HG03039 (cell line): Measurements from ENCODE around the gene RALB.
"Not testable (repeated sequence)": the region's sequence is repeated elsewhere in the genome, so short reads cannot be mapped to it uniquely, and the experiment has no call there.

Source experiments
- ATAC-seq: cut with Tn5 transposase; IDR thresholded peaks from one replicate; pipeline ENCODE4 v1.9.1; 2021; ENCODE audit warnings: mild to moderate bottlenecking, moderate library complexity; ENCODE audit not compliant: unreplicated experiment

The RALB gene

DNA sequence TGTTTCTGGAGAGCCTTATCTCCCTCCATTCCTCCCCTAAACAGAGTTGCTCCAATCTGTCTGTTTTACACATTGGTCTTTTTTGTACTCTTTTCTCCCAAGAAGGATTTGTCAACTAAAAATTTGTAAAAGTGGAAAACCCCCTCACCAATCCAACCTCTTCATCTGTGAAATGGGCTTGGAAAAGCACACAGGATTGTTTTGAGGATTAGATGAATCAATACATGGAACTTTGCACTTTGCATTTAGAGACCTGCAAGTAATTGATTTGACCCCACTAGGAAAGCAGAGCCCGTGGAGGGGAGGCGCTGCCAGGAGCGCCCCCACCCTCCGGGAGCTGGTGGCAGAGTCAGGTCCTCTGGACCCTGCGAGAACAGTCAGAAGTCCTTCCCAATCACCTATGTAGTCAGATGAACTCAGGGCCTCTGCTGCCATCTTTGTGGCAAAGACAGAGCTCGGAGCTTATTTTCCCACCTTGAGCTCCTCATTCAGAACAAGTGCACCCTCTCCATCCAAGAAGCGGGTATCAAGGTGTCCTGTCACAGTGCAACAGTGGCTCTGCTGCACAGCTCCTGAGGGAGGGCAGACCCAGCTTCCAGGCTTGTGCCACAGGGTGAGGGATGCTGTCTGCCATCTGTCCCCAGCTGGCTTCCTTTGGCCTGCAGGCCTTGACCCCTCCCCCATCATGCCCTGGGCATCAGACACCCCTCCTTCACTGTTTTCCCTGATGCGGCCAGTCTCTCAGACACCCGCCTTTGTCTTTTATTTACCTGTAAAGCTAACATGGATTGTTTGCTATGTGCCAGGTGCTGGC is 27.7 kb upstream of the RALB start:
- no peak for ATAC-seq

DNA sequence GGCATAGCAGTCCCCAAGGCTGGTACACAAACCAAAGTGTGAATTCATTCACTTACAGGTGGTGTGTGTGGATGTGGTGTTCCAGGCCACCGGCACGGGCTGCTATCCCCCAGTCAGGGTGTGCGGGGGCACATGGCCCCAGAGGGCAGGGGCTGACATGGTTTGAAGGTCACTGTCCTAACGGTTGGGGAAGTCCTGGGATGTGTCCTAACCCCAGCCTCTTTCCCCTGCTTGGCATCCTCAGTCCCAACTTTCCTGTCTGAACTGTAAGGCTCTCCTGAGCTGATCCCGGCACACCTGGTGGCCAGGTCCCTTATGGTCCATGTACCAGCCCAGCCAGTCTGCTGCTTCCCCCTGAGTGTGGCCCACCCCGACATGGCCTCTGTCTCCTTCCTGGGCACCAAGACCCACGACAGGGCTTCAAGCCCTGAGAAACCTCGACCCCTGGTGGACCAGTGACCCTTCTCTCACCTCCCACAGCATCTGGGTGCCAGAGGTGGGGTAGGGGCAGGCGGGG is 27.0 kb upstream of the RALB start:
- no peak for ATAC-seq

DNA sequence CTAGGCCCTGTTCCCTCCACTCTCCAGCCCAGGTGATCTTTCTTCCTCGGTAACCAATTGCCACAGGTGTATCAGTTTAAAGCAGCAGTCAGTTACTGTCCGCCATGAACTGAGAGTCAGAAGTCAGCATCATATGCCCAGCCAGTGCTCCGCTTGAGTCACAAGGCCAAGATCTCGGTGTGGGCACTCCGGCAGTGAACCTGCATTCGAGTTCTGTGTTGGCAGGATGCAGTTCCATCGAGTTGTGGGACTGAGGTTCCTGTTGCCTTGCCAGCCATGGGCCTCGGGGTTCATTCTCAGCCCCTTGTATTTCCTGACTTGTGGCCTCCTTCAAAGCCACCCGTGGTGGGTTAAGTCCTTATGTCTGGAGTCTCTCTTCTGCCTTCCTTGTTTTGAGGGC is 26.3 kb upstream of the RALB start:
- ATAC-seq, result no peak

GRCh38 chr2:120227111-120227991 is 25.3 kb upstream of the RALB start:
- ATAC-seq, result no peak

- ATAC-seq, result no peak
These were observed 24.1 kb upstream of the RALB start for GRCh38 chr2:120228503-120228902.

GRCh38 chr2:120229341-120229740 is 23.3 kb upstream of the RALB start:
- ATAC-seq, result no peak

GRCh38 chr2:120230515-120231471 is 21.9 kb upstream of the RALB start:
- ATAC-seq, result no peak

DNA sequence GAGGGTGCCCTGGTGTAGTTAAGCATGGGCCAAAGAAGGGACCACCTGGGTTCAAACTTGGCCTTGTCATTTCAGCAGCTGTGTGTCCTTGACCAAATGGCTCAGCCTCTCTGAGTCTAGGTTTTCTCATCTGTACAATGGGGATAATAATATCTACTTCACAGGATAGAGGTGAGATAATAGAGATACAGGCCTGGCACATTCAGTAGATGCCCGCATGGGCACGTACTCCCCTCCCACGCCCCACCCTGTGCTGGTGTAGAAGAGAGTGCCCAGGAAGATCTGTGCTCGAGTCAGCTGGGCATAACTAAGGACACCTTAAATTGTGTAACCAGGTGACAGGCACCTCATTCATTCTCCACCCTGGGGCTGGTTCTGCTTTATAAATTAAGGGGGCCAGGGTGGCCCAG is 21.1 kb upstream of the RALB start:
- ATAC-seq, result peak; percentile 16

DNA sequence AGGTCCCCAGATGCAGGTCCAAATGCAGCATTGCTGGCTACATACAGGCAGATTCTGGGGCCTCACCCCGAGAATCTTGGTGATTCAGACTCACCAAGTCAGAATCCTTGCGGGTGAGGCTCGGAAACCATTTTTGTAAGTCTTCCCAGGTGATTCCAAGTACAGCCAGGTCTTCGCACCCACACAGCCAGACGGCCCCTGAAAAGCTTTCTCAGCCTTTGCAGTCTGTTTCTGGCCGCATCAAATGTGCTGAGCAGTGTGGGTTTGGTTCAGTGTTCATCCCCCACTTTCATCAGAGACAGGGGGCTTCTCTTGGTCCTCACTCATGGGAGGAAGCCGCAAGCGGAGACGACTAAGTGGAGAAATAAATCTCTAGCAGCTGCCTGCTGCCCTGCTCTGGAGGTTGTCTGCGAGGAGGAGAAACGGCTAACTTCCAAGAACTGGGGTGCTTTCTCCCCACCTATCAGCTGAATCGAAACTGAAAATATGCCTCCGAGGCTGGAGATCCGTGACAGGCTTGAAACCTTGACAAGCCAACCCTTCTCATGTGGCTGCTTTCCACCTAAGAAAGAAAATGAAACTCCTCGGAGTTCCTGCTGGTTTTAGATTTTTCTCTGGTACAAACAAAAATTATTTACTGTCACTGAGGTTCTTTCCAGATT is 20.5 kb upstream of the RALB start:
- peak; percentile 79 for ATAC-seq

GRCh38 chr2:120233292-120233691 is 19.4 kb upstream of the RALB start:
- no peak for ATAC-seq

GRCh38 chr2:120235158-120235557 is 17.5 kb upstream of the RALB start:
- not testable (repeated sequence) for ATAC-seq

DNA sequence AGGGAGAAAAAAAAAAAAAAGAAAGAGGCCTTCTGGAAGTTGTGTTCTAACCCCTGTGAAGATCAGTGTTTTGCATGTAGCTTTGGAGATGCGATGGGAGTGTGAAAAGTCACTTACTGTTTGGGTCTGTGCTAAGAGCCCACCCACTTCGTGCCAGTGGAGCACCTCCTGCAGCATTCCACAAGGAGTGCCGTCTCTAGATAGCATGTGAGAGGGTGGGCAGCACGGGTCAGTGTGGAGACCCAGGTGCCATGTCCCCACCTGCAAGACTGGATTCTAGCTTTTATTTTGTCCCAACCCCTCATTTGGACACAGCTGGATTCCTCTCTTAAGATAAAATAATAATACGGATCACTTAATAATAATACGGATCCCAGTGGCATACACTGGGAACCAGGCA is 17.0 kb upstream of the RALB start:
- ATAC-seq, result no peak

GRCh38 chr2:120236316-120236715 is 16.3 kb upstream of the RALB start:
- ATAC-seq, result no peak

DNA sequence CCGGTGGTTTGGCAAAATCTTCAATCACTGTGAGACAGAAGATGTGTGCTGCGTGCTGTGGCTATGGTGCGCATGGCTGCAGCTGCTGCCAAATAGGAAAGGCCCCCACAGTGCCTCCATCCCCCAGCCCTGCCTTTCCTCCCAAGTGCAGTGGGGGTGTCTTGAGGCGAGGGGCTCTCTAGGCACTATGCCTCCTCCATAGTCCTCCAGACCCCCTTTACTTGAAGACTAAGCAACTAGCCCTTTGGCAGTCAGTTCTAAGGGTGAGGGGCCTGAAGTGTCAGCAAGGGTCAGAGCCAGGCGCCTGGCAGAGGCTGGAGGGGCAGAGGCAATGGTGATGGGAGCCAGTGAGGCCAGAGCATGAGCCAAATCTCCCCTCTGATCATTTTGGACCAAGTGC is 15.9 kb upstream of the RALB start:
- ATAC-seq, result no peak

DNA sequence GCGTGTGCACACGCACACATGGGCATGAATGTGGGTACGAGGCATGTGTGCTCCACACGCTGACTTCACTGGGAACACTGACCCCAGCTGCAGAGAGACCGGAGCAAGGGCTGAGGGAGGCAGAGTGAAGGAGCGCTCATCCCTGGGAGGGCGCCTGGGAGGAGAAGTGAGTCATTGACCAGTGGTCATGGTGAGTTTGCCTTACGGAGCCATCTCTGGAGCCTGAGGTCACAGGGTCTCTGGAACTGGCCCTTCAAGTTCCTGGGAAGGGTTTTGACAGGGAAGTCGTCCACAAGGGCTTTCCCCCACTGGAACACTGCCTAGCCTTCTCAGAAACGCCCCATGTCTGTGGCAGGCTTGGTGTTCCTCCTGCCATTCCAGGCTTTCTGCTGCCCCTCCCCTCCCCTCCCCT is 15.2 kb upstream of the RALB start:
- ATAC-seq, result no peak

DNA sequence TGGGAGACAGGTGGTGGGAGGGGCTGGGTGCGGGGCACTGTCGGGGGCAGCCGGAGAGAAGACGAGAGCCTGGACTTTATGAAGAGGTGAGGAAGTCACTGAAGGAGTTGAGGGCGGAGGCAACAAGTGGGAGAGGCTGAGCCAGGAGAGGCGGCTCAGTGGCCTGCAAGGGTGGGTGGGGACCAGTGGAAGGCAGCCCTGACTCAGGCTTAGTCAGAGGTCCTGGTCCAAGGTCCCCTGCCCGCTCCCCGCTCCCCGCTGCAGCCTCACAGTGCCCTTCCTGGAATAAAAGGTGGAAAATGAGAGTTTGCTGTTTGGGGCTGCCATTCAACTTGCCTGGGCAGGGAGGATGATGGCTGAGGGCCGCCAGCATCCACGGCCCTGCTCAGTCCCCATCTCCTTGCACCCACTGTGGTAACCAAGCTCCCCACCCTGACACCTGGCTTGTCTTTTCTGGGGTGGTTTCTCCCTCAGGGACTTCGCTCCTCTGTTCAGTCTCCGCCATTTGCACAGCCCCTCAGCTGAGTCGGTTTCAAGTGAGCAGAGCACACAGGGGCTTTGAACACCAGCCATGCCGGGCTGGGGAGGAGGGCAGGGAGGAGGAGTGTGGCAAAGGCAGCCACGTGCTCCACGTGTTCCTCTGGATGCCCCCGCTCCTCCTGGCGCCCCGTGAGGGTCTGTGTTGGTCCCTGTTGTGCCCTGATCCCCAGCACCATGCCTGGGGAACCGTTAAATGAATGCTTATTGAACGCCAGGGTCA is 13.7 kb upstream of the RALB start:
- ATAC-seq, result no peak

- no peak for ATAC-seq
These were observed 13.0 kb upstream of the RALB start for GRCh38 chr2:120239488-120240287.

GRCh38 chr2:120240901-120241429 is 11.7 kb upstream of the RALB start:
- no peak for ATAC-seq
